PC-3 (cell line): ENCODE data around the gene VPS37C.

ENCODE experiments used
- CTCF ChIP-seq: fragments of 300-600 bp; sonication (generic); conservative IDR thresholded peaks from 2 replicates; pipeline ENCODE4 v1.5.1; 2017; ENCODE audit warnings: antibody characterized with exemption, low read depth, mild to moderate bottlenecking, low read length
- EZH2 ChIP-seq: fragments of 300-600 bp; sonication (generic); IDR thresholded peaks from one replicate; pipeline ENCODE4 v1.6.1; 2017; ENCODE audit warnings: antibody characterized with exemption, mild to moderate bottlenecking, low read length; ENCODE audit not compliant: unreplicated experiment

DNA sequence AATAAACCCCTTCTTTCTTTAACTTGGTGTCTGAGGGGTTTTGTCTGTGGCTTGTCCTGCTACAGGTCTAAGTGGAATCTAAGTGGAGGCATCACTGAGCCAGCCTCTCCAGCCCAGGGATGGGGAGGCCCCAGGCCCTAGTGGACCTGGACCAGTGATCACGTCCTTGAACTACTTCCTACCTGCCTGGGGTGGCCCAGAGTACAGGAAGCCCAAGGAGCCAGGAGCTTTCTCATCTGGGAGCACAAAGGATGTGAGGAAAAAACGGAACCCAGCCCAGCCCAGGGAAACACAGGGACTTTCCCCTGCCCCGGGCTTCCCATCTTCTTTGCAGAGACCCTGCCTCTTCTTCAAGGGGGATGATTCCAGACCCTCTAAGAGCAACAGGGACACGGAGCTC is 62.4 kb downstream of the VPS37C start:
- TF ChIP-seq CTCF: no peak
- no peak for TF ChIP-seq EZH2
